IPS-20b (cell line): ENCODE measurements around the gene TRAPPC11.
"Not testable (repeated sequence)": the region's sequence is repeated elsewhere in the genome, so short reads cannot be mapped to it uniquely, and the experiment has no call there.

ENCODE experiments used
- H3K27ac ChIP-seq: one replicate; pipeline ENCODE4 v1.5.1; 2013; ENCODE audit warnings: low read length
- H3K27me3 ChIP-seq: 2 replicates; pipeline ENCODE4 v1.6.1; 2013; ENCODE audit warnings: mild to moderate bottlenecking, low read length, inconsistent platforms; ENCODE audit not compliant: insufficient read depth
- H3K36me3 ChIP-seq: 2 replicates; pipeline ENCODE4 v1.6.1; 2013; ENCODE audit warnings: low read depth, mild to moderate bottlenecking, inconsistent platforms, low read length, moderate library complexity; ENCODE audit not compliant: insufficient read depth
- H3K4me1 ChIP-seq: 2 replicates; pipeline ENCODE4 v1.6.1; 2013; ENCODE audit warnings: mild to moderate bottlenecking, control low read depth, inconsistent platforms, low read length, moderate library complexity; ENCODE audit not compliant: insufficient read depth
- H3K4me3 ChIP-seq: 2 replicates; pipeline ENCODE4 v1.5.1; 2013; ENCODE audit warnings: mild to moderate bottlenecking, low read length, inconsistent platforms
- H3K9ac ChIP-seq: 2 replicates; pipeline ENCODE4 v1.6.1; 2013; ENCODE audit warnings: low read depth, mild to moderate bottlenecking, inconsistent platforms, low read length, moderate library complexity
- H3K9me3 ChIP-seq: 2 replicates; pipeline ENCODE4 v1.6.1; 2013; ENCODE audit warnings: mild to moderate bottlenecking, low read depth, low read length, inconsistent platforms; ENCODE audit not compliant: insufficient read depth

The TRAPPC11 gene

GRCh38 chr4:183723561-183724228, 64.6 kb downstream of the TRAPPC11 start:
- H3K27ac ChIP-seq: no peak overlapping the region
- H3K4me1 ChIP-seq: no peaks in the 10 kb centered on the region; the same call in 1 of the 2 replicates
- peak overlapping the region; percentile 45; the same call in 1 of the 2 replicates for H3K9ac ChIP-seq
- H3K27me3 ChIP-seq: 0 out of 2 replicates have a peak, but pooled peaks cover 4% of the 10 kb centered on the region
- H3K4me3 ChIP-seq: peak overlapping the region; percentile 58; the same call in 1 of the 2 replicates
- H3K9me3 ChIP-seq: no peaks in the 10 kb centered on the region
- H3K36me3 ChIP-seq: no peaks in the 10 kb centered on the region

DNA sequence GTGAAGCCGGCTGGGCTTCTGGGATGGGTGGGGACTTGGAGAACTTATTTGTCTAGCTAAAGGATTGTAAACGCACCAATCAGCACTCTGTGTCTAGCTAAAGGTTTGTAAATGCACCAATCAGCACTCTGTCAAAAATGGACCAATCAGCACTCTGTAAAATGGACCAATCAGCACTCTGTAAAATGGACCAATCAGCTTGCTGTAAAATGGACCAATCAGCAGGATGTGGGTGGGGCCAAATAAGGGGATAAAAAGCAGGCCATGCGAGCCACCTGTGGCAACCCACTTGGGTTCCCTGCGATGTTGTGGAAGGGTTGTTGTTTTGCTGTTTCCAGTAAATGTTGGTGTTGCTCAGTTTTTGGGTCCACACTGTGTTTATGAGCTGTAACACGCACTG, 66.5 kb downstream of the TRAPPC11 start:
- H3K4me3 ChIP-seq, H3K27ac ChIP-seq, H3K4me1 ChIP-seq, H3K27me3 ChIP-seq, H3K9me3 ChIP-seq, H3K36me3 ChIP-seq, H3K9ac ChIP-seq: not testable (repeated sequence)

GRCh38 chr4:183727482-183727881, 68.4 kb downstream of the TRAPPC11 start:
- Histone ChIP-seq H3K9me3 (no peaks in the 10 kb centered on the region), H3K27me3 (0 out of 2 replicates have a peak, but pooled peaks cover 4% of the 10 kb centered on the region), H3K9ac (no peak overlapping the region), H3K4me1 (no peaks in the 10 kb centered on the region; the same call in 1 of the 2 replicates), H3K27ac (no peak overlapping the region), H3K36me3 (no peaks in the 10 kb centered on the region), H3K4me3 (no peak overlapping the region)

DNA sequence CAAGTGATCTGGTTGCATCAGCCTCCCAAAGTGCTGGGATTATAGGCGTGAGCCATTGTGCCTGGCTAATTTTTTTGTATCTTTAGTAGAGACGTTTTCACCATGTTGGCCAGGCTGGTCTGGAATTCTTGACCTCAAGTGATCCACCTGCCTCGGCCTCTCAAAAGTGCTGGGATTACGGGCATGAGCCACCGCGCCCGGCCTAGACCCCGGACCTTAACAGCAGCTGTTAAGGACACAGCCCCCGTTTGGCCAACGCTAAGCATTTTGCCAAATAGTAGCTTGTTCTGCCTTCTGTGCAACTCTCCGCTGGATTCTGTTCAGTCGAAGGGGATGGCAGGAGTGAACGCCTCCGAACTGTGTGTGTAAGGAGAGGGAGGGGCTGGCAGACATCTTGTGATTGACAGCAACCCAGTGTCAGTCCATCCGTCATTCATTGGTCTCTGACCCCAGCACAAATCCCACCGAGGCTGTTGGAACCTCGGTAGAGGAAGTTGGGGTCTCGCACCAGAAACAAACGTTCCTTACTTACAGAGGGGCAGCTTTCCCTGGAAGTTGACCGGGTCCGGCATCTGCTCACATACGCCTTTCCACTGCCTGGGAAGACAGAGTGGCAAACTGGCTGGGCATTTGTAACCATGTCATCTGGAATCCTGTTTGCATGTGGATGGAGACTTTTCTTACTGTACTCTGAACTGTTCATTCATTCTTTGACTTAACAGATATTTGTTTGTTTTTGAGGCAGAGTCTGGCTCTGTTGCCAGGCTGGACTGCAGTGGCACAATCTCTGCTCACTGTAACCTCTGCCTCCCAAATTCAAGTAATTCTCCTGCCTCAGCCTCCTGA, 69.4 kb downstream of the TRAPPC11 start:
- Histone ChIP-seq H3K9me3 (no peaks in the 10 kb centered on the region), H3K36me3 (no peaks in the 10 kb centered on the region), H3K4me1 (no peaks in the 10 kb centered on the region; the same call in 1 of the 2 replicates), H3K4me3 (no peak overlapping the region), H3K27me3 (0 out of 2 replicates have a peak, but pooled peaks cover 2% of the 10 kb centered on the region), H3K9ac (no peak overlapping the region), H3K27ac (no peak overlapping the region)

- Histone ChIP-seq H3K9me3 (no peaks in the 10 kb centered on the region), H3K27ac (no peak overlapping the region), H3K27me3 (no peaks in the 10 kb centered on the region), H3K4me3 (no peak overlapping the region), H3K9ac (no peak overlapping the region), H3K36me3 (no peaks in the 10 kb centered on the region), H3K4me1 (no peaks in the 10 kb centered on the region)
Measured at GRCh38 chr4:183729069-183729406, 69.9 kb downstream of the TRAPPC11 start.

GRCh38 chr4:183729430-183730328, 70.6 kb downstream of the TRAPPC11 start:
- no peaks in the 10 kb centered on the region for H3K4me1 ChIP-seq
- H3K4me3 ChIP-seq: no peak overlapping the region
- H3K36me3 ChIP-seq: no peaks in the 10 kb centered on the region
- no peak overlapping the region for H3K27ac ChIP-seq
- H3K27me3 ChIP-seq: no peaks in the 10 kb centered on the region
- H3K9me3 ChIP-seq: no peaks in the 10 kb centered on the region
- H3K9ac ChIP-seq: no peak overlapping the region

GRCh38 chr4:183732296-183732695, 73.2 kb downstream of the TRAPPC11 start:
- no peaks in the 10 kb centered on the region for H3K36me3 ChIP-seq
- H3K4me3 ChIP-seq: no peak overlapping the region
- H3K4me1 ChIP-seq: no peaks in the 10 kb centered on the region
- no peak overlapping the region for H3K9ac ChIP-seq
- no peaks in the 10 kb centered on the region for H3K27me3 ChIP-seq
- H3K9me3 ChIP-seq: no peaks in the 10 kb centered on the region
- H3K27ac ChIP-seq: no peak overlapping the region

GRCh38 chr4:183733181-183733580, 74.1 kb downstream of the TRAPPC11 start:
- Histone ChIP-seq H3K4me1 (no peaks in the 10 kb centered on the region), H3K27ac (no peak overlapping the region), H3K4me3 (no peak overlapping the region), H3K36me3 (no peaks in the 10 kb centered on the region), H3K27me3 (no peaks in the 10 kb centered on the region), H3K9me3 (no peaks in the 10 kb centered on the region), H3K9ac (no peak overlapping the region)

DNA sequence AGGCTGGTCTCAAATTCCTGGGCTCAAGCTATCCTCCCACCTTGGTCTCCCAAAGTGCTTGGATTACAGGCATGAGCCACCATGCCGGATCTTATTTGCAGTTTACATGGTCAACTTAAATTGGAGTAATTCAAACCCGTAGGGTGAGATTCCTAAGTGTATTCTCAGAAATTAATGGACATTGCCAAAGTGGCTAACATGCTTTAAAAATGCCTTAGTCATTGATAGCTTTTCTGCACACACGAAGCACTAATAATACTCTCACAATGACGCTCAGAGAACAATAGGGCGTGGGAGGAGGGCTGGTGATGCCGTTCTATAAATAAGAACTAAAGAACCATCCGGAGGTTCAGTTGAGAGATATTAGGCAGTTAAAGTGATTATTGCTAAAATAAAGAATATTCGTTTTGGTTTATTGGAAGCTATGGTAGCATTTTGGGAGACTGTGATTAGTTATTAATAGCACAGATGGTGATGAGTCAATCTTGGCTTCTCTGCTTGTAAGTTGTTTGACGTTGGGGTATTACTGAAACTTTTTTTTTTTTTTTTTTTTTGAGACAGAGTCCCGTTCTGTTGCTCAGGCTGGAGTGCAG, 79.1 kb downstream of the TRAPPC11 start:
- Histone ChIP-seq H3K9me3 (no peaks in the 10 kb centered on the region), H3K9ac (no peak overlapping the region), H3K27ac (no peak overlapping the region), H3K36me3 (no peaks in the 10 kb centered on the region), H3K4me1 (no peaks in the 10 kb centered on the region), H3K4me3 (no peak overlapping the region), H3K27me3 (no peaks in the 10 kb centered on the region)

DNA sequence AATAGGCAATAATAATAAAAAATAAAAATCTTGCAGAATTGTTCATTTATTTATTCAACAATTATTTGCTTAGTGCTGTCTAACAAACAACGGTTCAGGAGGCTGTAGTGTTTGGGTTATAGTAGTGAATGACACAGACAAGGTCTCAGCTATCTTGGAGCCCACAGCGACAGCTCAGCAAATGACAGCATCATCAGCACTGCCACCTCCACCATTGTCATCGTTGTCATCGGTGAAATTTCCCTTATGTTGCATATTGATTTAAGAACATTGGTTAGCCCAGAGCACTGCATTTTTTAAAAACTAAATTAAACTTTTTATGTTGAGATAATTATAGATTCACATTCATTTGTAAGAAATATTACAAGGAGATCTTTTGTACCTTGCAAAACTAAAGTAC, 79.9 kb downstream of the TRAPPC11 start:
- Histone ChIP-seq H3K9me3 (no peaks in the 10 kb centered on the region), H3K4me3 (no peak overlapping the region), H3K9ac (no peak overlapping the region), H3K27me3 (no peaks in the 10 kb centered on the region), H3K36me3 (no peaks in the 10 kb centered on the region), H3K27ac (no peak overlapping the region), H3K4me1 (no peaks in the 10 kb centered on the region)
